ENCODE data around the gene ANKRD33B.
"Not testable (repeated sequence)": the region's sequence is repeated elsewhere in the genome, so short reads cannot be mapped to it uniquely, and the experiment has no call there.

ANKRD33B gene

GRCh38 chr5:10563945-10564837 is at the start of gene ANKRD33B:
ANKRD33B (plus strand) TSS chr5:10564070; CDS start chr5:10564468, 398 bp downstream.
- no peak for TF ChIP-seq Cebpa-rat (IDR thresholded peaks at IDR 0.05)

GRCh38 chr5:10514572-10514971 is 49.3 kb upstream of the ANKRD33B start:
- not testable (repeated sequence) for H3K4me3 ChIP-seq, H4K20me1 ChIP-seq, H3K4me2 ChIP-seq, H3K27me3 ChIP-seq, H3K36me3 ChIP-seq, H3K27ac ChIP-seq, H3K9ac ChIP-seq, H3K9me3 ChIP-seq
- peaks cover 12% of the 10 kb centered on the region for H3K4me1 ChIP-seq

More at GRCh38 chr5:10563945-10564837, at the start of gene ANKRD33B:
- peak within 1 kb of the TSS; percentile 92 for H3K27ac ChIP-seq
- no peaks in the 10 kb centered on the region for H3K9me3 ChIP-seq
- H3K4me2 ChIP-seq, result peak within 1 kb of the TSS; percentile 98
- H4K20me1 ChIP-seq, result peaks cover 46% of the 10 kb centered on the region
- peak within 1 kb of the TSS; percentile 85 for H3K9ac ChIP-seq
- H3K36me3 ChIP-seq, result no peaks in the 10 kb centered on the region
- peak within 1 kb of the TSS; percentile 93 for H3K4me3 ChIP-seq
- H3K27me3 ChIP-seq, result no peaks in the 10 kb centered on the region
- H3K4me1 ChIP-seq, result peaks cover 67% of the 10 kb centered on the region

GRCh38 chr5:10515492-10515891 is 48.4 kb upstream of the ANKRD33B start:
- no peak overlapping the region for H3K4me2 ChIP-seq
- H3K9ac ChIP-seq, result no peak overlapping the region
- no peak for TF ChIP-seq Cebpa-rat (IDR thresholded peaks at IDR 0.05)
- H4K20me1 ChIP-seq, result no peaks in the 10 kb centered on the region
- no peak overlapping the region for H3K27ac ChIP-seq
- H3K9me3 ChIP-seq, result peaks cover 8% of the 10 kb centered on the region
- H3K27me3 ChIP-seq, result no peaks in the 10 kb centered on the region
- H3K4me1 ChIP-seq, result peaks cover 16% of the 10 kb centered on the region
- H3K4me3 ChIP-seq, result no peak overlapping the region
- no peaks in the 10 kb centered on the region for H3K36me3 ChIP-seq

GRCh38 chr5:10518347-10518746 is 45.5 kb upstream of the ANKRD33B start:
- no peak for TF ChIP-seq Cebpa-rat (IDR thresholded peaks at IDR 0.05)

GRCh38 chr5:10519729-10520128 is 44.1 kb upstream of the ANKRD33B start:
- Histone ChIP-seq H3K4me2 (no peak overlapping the region), H4K20me1 (no peaks in the 10 kb centered on the region), H3K4me1 (peaks cover 6% of the 10 kb centered on the region; the same call in 1 of the 2 replicates), H3K36me3 (no peaks in the 10 kb centered on the region), H3K4me3 (no peak overlapping the region), H3K27ac (no peak overlapping the region), H3K27me3 (no peaks in the 10 kb centered on the region), H3K9ac (no peak overlapping the region), H3K9me3 (peaks cover 28% of the 10 kb centered on the region)
- no peak for TF ChIP-seq Cebpa-rat (IDR thresholded peaks at IDR 0.05)

More at GRCh38 chr5:10518347-10518746, 45.5 kb upstream of the ANKRD33B start:
- Histone ChIP-seq H3K4me3 (no peak overlapping the region), H3K36me3 (no peaks in the 10 kb centered on the region), H4K20me1 (no peaks in the 10 kb centered on the region), H3K27ac (no peak overlapping the region), H3K4me2 (no peak overlapping the region), H3K9me3 (peaks cover 23% of the 10 kb centered on the region), H3K9ac (no peak overlapping the region), H3K4me1 (peaks cover 16% of the 10 kb centered on the region), H3K27me3 (no peaks in the 10 kb centered on the region)

- Histone ChIP-seq H3K4me1 (peaks cover 6% of the 10 kb centered on the region; the same call in 1 of the 2 replicates), H4K20me1 (no peaks in the 10 kb centered on the region), H3K9ac (no peak overlapping the region), H3K36me3 (no peaks in the 10 kb centered on the region), H3K4me2 (no peak overlapping the region), H3K27me3 (no peaks in the 10 kb centered on the region), H3K4me3 (no peak overlapping the region), H3K27ac (no peak overlapping the region), H3K9me3 (peaks cover 20% of the 10 kb centered on the region)
- no peak for TF ChIP-seq Cebpa-rat (IDR thresholded peaks at IDR 0.05)
Measured at GRCh38 chr5:10520706-10521105, 43.2 kb upstream of the ANKRD33B start.

- H3K27me3 ChIP-seq, result no peaks in the 10 kb centered on the region
- no peak overlapping the region for H3K4me3 ChIP-seq
- no peaks in the 10 kb centered on the region for H4K20me1 ChIP-seq
- H3K9ac ChIP-seq, result no peak overlapping the region
- TF ChIP-seq Cebpa-rat (IDR thresholded peaks at IDR 0.05), result no peak
- no peak overlapping the region for H3K27ac ChIP-seq
- no peak overlapping the region for H3K4me2 ChIP-seq
- H3K9me3 ChIP-seq, result peaks cover 20% of the 10 kb centered on the region
- peaks cover 6% of the 10 kb centered on the region; the same call in 1 of the 2 replicates for H3K4me1 ChIP-seq
- no peaks in the 10 kb centered on the region for H3K36me3 ChIP-seq
Measured at GRCh38 chr5:10521466-10522223, 42.2 kb upstream of the ANKRD33B start.

GRCh38 chr5:10522224-10522611 is 41.7 kb upstream of the ANKRD33B start:
- Histone ChIP-seq H3K27me3 (no peaks in the 10 kb centered on the region), H3K9ac (no peak overlapping the region), H4K20me1 (no peaks in the 10 kb centered on the region), H3K4me3 (no peak overlapping the region), H3K4me1 (peaks cover 7% of the 10 kb centered on the region), H3K4me2 (no peak overlapping the region), H3K9me3 (peaks cover 20% of the 10 kb centered on the region), H3K36me3 (no peaks in the 10 kb centered on the region), H3K27ac (no peak overlapping the region)
- no peak for TF ChIP-seq Cebpa-rat (IDR thresholded peaks at IDR 0.05)

GRCh38 chr5:10524376-10525123 is 39.3 kb upstream of the ANKRD33B start:
- Histone ChIP-seq H3K4me3 (no peak overlapping the region), H3K9me3 (peaks cover 20% of the 10 kb centered on the region), H3K27ac (no peak overlapping the region), H3K36me3 (no peaks in the 10 kb centered on the region), H3K4me2 (no peak overlapping the region), H4K20me1 (no peaks in the 10 kb centered on the region), H3K9ac (no peak overlapping the region), H3K4me1 (peaks cover 12% of the 10 kb centered on the region), H3K27me3 (no peaks in the 10 kb centered on the region)
- TF ChIP-seq Cebpa-rat (IDR thresholded peaks at IDR 0.05), result no peak

Measured in BLaER1 (cell line).